Astrocyte of the cerebellum (primary cell): Measurements from ENCODE around the gene SLC19A2.

Experiments
- DNase-seq: peaks from one replicate; pipeline ENCODE4 v3.0.0-alpha.2; 2011; ENCODE audit warnings: low read depth
- H3K4me3 ChIP-seq: 2 replicates; pipeline ENCODE4 v1.5.1; 2011; ENCODE audit warnings: mild to moderate bottlenecking, low read depth, low read length, moderate library complexity
- in situ Hi-C: cut with HindIII; loops from 2 replicates; pipeline ENCODE4 v1.10.0; 2017; ENCODE audit warnings: low sequenced_read_pairs
- TF ChIP-seq, protein P1 (sequence below): IDR thresholded peaks from 2 replicates; pipeline ENCODE4 v1.5.1; 2012; ENCODE audit warnings: low read length, low read depth, moderate library complexity, mild to moderate bottlenecking; ENCODE audit errors: missing control alignments

SLC19A2 gene

GRCh38 chr1:169421309-169421708, 64.4 kb downstream of the SLC19A2 start:
- H3K4me3 ChIP-seq, result no peak overlapping the region
- in situ Hi-C loops, result no loop called here
- TF ChIP-seq, protein P1, sequence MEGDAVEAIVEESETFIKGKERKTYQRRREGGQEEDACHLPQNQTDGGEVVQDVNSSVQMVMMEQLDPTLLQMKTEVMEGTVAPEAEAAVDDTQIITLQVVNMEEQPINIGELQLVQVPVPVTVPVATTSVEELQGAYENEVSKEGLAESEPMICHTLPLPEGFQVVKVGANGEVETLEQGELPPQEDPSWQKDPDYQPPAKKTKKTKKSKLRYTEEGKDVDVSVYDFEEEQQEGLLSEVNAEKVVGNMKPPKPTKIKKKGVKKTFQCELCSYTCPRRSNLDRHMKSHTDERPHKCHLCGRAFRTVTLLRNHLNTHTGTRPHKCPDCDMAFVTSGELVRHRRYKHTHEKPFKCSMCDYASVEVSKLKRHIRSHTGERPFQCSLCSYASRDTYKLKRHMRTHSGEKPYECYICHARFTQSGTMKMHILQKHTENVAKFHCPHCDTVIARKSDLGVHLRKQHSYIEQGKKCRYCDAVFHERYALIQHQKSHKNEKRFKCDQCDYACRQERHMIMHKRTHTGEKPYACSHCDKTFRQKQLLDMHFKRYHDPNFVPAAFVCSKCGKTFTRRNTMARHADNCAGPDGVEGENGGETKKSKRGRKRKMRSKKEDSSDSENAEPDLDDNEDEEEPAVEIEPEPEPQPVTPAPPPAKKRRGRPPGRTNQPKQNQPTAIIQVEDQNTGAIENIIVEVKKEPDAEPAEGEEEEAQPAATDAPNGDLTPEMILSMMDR, result no peak
- DNase-seq, result no peak

GRCh38 chr1:169414952-169415351, 70.8 kb downstream of the SLC19A2 start:
- DNase-seq, result no peak
- TF ChIP-seq, protein P1, result no peak
- in situ Hi-C loops, result no loop called here
- no peak overlapping the region for H3K4me3 ChIP-seq
